CD4-positive, alpha-beta T cell (primary cell): ENCODE measurements around the gene PCF11. TPM values are rescaled to one million over a fixed set of nuclear protein-coding genes. Genes with fewer than 3 reads are reported as not detected.

Experiments used
- ATAC-seq: fragments of 200-7000 bp; cut with Tn5 transposase; one replicate; pipeline ENCODE4 v1.10.0; 2022; ENCODE audit warnings: mild to moderate bottlenecking; ENCODE audit not compliant: poor library complexity
- CTCF ChIA-PET: fragments of 350-600 bp; sonication (Branson Sonifier 250); formaldehyde crosslinking; loops from one replicate; lab custom pipeline; 2021; ENCODE audit warnings: antibody characterized with exemption, inconsistent platforms; lab: Charles Lee
- POLR2A ChIA-PET: fragments of 350-600 bp; sonication (Branson Sonifier 250); formaldehyde crosslinking; loops from one replicate; lab custom pipeline; 2021; ENCODE audit warnings: antibody characterized with exemption, inconsistent platforms; lab: Charles Lee
- DNase-seq, 14 experiments: peaks; one replicate each; pipeline ENCODE4 v3.0.0-alpha.2; 2013 to 2020; ENCODE audit warnings: mixed read lengths in 2 of 14
- H3K27ac ChIP-seq, 2 donors: one replicate each; pipeline versions ENCODE4 v1.5.1 to v1.7.0; 2013; ENCODE audit warnings: low read length in 2 of 2, low read depth in 1 of 2, mild to moderate bottlenecking in 1 of 2
- H3K27me3 ChIP-seq, 2 experiments: 1 replicate in 1 of 2; 2 replicates in 1 of 2; pipeline versions ENCODE4 v1.6.1 to v1.7.0; 2013; ENCODE audit warnings: low read length in 2 of 2, control low read depth in 1 of 2, mild to moderate bottlenecking in 1 of 2, moderate library complexity in 1 of 2; ENCODE audit not compliant: insufficient read depth in 2 of 2, control insufficient read depth in 1 of 2
- H3K36me3 ChIP-seq: one replicate; pipeline ENCODE4 v1.6.1; 2013; ENCODE audit warnings: low read length, control low read depth; ENCODE audit not compliant: insufficient read depth
- H3K4me1 ChIP-seq: one replicate; pipeline ENCODE4 v1.6.1; 2013; ENCODE audit warnings: low read length, control low read depth; ENCODE audit not compliant: insufficient read depth
- H3K4me3 ChIP-seq: one replicate; pipeline ENCODE4 v1.5.1; 2013; ENCODE audit warnings: mild to moderate bottlenecking, low read length, moderate library complexity
- H3K9me3 ChIP-seq, 2 experiments: 1 replicate in 1 of 2; 2 replicates in 1 of 2; pipeline versions ENCODE4 v1.6.1 to v1.7.0; 2013; ENCODE audit warnings: low read length in 2 of 2, mild to moderate bottlenecking in 2 of 2, control low read depth in 1 of 2, moderate library complexity in 1 of 2; ENCODE audit not compliant: control insufficient read depth in 1 of 2, insufficient read depth in 1 of 2
- H3K27ac Mint-ChIP-seq: one replicate; pipeline ENCODE4 v1.8.0; 2020; ENCODE audit warnings: mixed read lengths
- H3K27me3 Mint-ChIP-seq: one replicate; pipeline ENCODE4 v1.8.0; 2021; ENCODE audit warnings: mixed read lengths
- H3K36me3 Mint-ChIP-seq: one replicate; pipeline ENCODE4 v1.8.0; 2021; ENCODE audit warnings: low read depth, mixed read lengths
- H3K4me1 Mint-ChIP-seq: one replicate; pipeline ENCODE4 v1.8.0; 2021; ENCODE audit warnings: low read depth, mixed read lengths
- H3K4me3 Mint-ChIP-seq: one replicate; pipeline ENCODE4 v1.8.0; 2020; ENCODE audit warnings: mild to moderate bottlenecking, mixed read lengths
- H3K9me3 Mint-ChIP-seq: one replicate; pipeline ENCODE4 v1.8.0; 2020; ENCODE audit warnings: mixed read lengths
- CTCF ChIP-seq: fragments of 200-600 bp; IDR thresholded peaks from one replicate; pipeline ENCODE4 v1.8.0; 2022; ENCODE audit warnings: antibody characterized with exemption, mild to moderate bottlenecking
- intact Hi-C, 2 experiments: fragments of 100-400 bp; cut with DNase I in 1 of 2; cut with micrococcal nuclease in 1 of 2; formaldehyde crosslinking; loops; one replicate each; pipeline versions ENCODE4 v1.15.1 to v1.9.0; 2023 to 2025; cut with DNase I, micrococcal nuclease
- total RNA-seq, 174 experiments: library from RNA in 2 of 174; stranded (reverse) in 2 of 174; gene quantifications; one replicate each; pipeline ENCODE4 v1.2.3 and lab custom pipeline; 2021 to 2026

Gene PCF11
- total RNA-seq, 2 experiments from 2014 or later: 119 to 124 TPM

- CTCF ChIA-PET: no interaction called here
- no peaks in the 10 kb centered on the region for H3K9me3 Mint-ChIP-seq
Measured at GRCh38 chr11:83140691-83141455, 16.1 kb upstream of the PCF11 start.

GRCh38 chr11:83147895-83148294 is 9.0 kb upstream of the PCF11 start:
- no peaks in the 10 kb centered on the region for H3K36me3 ChIP-seq
- CTCF ChIA-PET: interaction anchor here (1.2 kb wide), 1 partner anchor 11 kb away, joined by 4 read pairs; no protein-coding TSS in a partner anchor
- Mint-ChIP-seq H3K27me3 (no peaks in the 10 kb centered on the region), H3K4me1 (no peaks in the 10 kb centered on the region), H3K9me3 (no peaks in the 10 kb centered on the region), H3K27ac (no peak overlapping the region), H3K36me3 (no peaks in the 10 kb centered on the region), H3K4me3 (no peak overlapping the region)
- ATAC-seq (no peak), DNase-seq (no peak)
- H3K9me3 ChIP-seq: no peaks in the 10 kb centered on the region
- no peaks in the 10 kb centered on the region for H3K4me1 ChIP-seq
- H3K27ac ChIP-seq: no peak overlapping the region
- POLR2A ChIA-PET: interaction anchor here (3.0 kb wide), 1 partner anchor 9 kb away, joined by 15 read pairs; the partner anchor contains the start of gene PCF11
- no peak overlapping the region for H3K4me3 ChIP-seq
- intact Hi-C loops: no loop called here
- H3K27me3 ChIP-seq: no peaks in the 10 kb centered on the region
- TF ChIP-seq CTCF: no peak

More at GRCh38 chr11:83140691-83141455, 16.1 kb upstream of the PCF11 start:
- Mint-ChIP-seq H3K36me3 (no peaks in the 10 kb centered on the region), H3K4me1 (no peaks in the 10 kb centered on the region), H3K27me3 (no peaks in the 10 kb centered on the region), H3K4me3 (no peak overlapping the region), H3K27ac (no peak overlapping the region)
- POLR2A ChIA-PET: no interaction called here
- Histone ChIP-seq H3K27ac (no peak overlapping the region), H3K4me3 (no peak overlapping the region), H3K9me3 (no peaks in the 10 kb centered on the region), H3K27me3 (no peaks in the 10 kb centered on the region), H3K36me3 (no peaks in the 10 kb centered on the region), H3K4me1 (no peaks in the 10 kb centered on the region)
- intact Hi-C loops: no loop called here
- TF ChIP-seq CTCF: no peak
- no peak for DNase-seq
- no peak for ATAC-seq

- Mint-ChIP-seq H3K27me3 (no peaks in the 10 kb centered on the region), H3K27ac (no peak overlapping the region), H3K9me3 (no peaks in the 10 kb centered on the region), H3K4me3 (no peak overlapping the region), H3K4me1 (no peaks in the 10 kb centered on the region), H3K36me3 (no peaks in the 10 kb centered on the region)
- peaks cover 2% of the 10 kb centered on the region for H3K4me1 ChIP-seq
- CTCF ChIA-PET: interaction anchor here (1.4 kb wide), 1 partner anchor 31 kb away, joined by 3 read pairs; no protein-coding TSS in a partner anchor
- no peak overlapping the region for H3K27ac ChIP-seq
- POLR2A ChIA-PET: interaction anchor here (0.6 kb wide), 1 partner anchor 45 kb away, joined by 3 read pairs; no protein-coding TSS in a partner anchor
- TF ChIP-seq CTCF: no peak
- no peak overlapping the region for H3K4me3 ChIP-seq
- no peak for ATAC-seq
- intact Hi-C loops: loop anchor here in 1 of 2 experiments (5.0 kb wide), 1 partner anchor 132 kb away; no protein-coding TSS in a partner anchor
- H3K27me3 ChIP-seq: no peaks in the 10 kb centered on the region
- no peaks in the 10 kb centered on the region for H3K9me3 ChIP-seq
- no peaks in the 10 kb centered on the region for H3K36me3 ChIP-seq
- DNase-seq: no peak
Measured at GRCh38 chr11:83150450-83150849, 6.5 kb upstream of the PCF11 start.
